ENCODE data around the gene PLA2G4E. TPM values are rescaled to one million over a fixed set of nuclear protein-coding genes. Genes with fewer than 3 reads are reported as not detected.
A peak's percentile ranks its signal among the peaks of the same experiment; 100 is the strongest.

The PLA2G4E gene
- total and polyA plus RNA-seq, 8 donors = 0.78 TPM; not detected in 7

GRCh38 chr15:41936649-41937567 is 83.9 kb downstream of the PLA2G4E start:
- Histone ChIP-seq H3K27me3 (no peaks in the 10 kb centered on the region), H3K27ac (peak overlapping the region; percentile 34 to 79 (median 72)), H3K36me3 (peaks cover 3 to 23% (median 19%) of the 10 kb centered on the region in 4 donors), H3K9me3 (no peaks in the 10 kb centered on the region), H3K4me1 (peaks cover 21 to 34% (median 27%) of the 10 kb centered on the region in 4 donors), H3K4me3 (no peak overlapping the region)
- TF ChIP-seq CTCF (IDR thresholded peaks at IDR 0.05) (no peak), EP300 (IDR thresholded peaks at IDR 0.05) (no peak), POLR2A (IDR thresholded peaks at IDR 0.05) (no peak), POLR2AphosphoS5 (IDR thresholded peaks at IDR 0.05) (peak in 1 of 3 donors; percentile 31)
- WGBS, 5 donors = 70 to 76% (median 72%) methylated on average over 19 of the region's 19 CpGs
- intact Hi-C loops (cut with DNase I; ENCODE audit: low total_unique reads) = no loop called here
- peak; percentile 48 to 61 for DNase-seq

GRCh38 chr15:41936155-41936554 is 84.7 kb downstream of the PLA2G4E start:
- Histone ChIP-seq H3K9me3 (no peaks in the 10 kb centered on the region), H3K36me3 (peaks cover 0 to 16% (median 12%) of the 10 kb centered on the region in 4 donors), H3K27ac (peak overlapping the region in 4 of 5 donors; percentile 62 to 79 (median 75)), H3K27me3 (no peaks in the 10 kb centered on the region), H3K4me1 (peaks cover 21 to 37% (median 31%) of the 10 kb centered on the region in 4 donors), H3K4me3 (no peak overlapping the region)
- intact Hi-C loops (cut with DNase I; ENCODE audit: low total_unique reads) = no loop called here
- no peak for DNase-seq
- WGBS, 5 donors = 86 to 93% (median 90%) methylated on average over 3 of the region's 3 CpGs
- TF ChIP-seq POLR2A (IDR thresholded peaks at IDR 0.05) (no peak), POLR2AphosphoS5 (IDR thresholded peaks at IDR 0.05) (no peak), CTCF (IDR thresholded peaks at IDR 0.05) (no peak), EP300 (IDR thresholded peaks at IDR 0.05) (no peak)

- 67 to 81% (median 68%) methylated on average over 5 of the region's 5 CpGs for WGBS, 5 donors
- Histone ChIP-seq H3K9me3 (no peaks in the 10 kb centered on the region), H3K27me3 (no peaks in the 10 kb centered on the region), H3K27ac (peak overlapping the region in 4 of 5 donors; percentile 62 to 79 (median 75)), H3K4me3 (no peak overlapping the region), H3K36me3 (peaks cover 0 to 12% (median 8%) of the 10 kb centered on the region in 4 donors), H3K4me1 (peaks cover 26 to 43% (median 33%) of the 10 kb centered on the region in 4 donors)
- intact Hi-C loops (cut with DNase I; ENCODE audit: low total_unique reads) = no loop called here
- no peak for TF ChIP-seq CTCF (IDR thresholded peaks at IDR 0.05)
- no peak for TF ChIP-seq POLR2A (IDR thresholded peaks at IDR 0.05)
- TF ChIP-seq EP300 (IDR thresholded peaks at IDR 0.05) = no peak
- no peak for TF ChIP-seq POLR2AphosphoS5 (IDR thresholded peaks at IDR 0.05)
- DNase-seq = no peak
These were observed 85.2 kb downstream of the PLA2G4E start for GRCh38 chr15:41935566-41936020.

DNA sequence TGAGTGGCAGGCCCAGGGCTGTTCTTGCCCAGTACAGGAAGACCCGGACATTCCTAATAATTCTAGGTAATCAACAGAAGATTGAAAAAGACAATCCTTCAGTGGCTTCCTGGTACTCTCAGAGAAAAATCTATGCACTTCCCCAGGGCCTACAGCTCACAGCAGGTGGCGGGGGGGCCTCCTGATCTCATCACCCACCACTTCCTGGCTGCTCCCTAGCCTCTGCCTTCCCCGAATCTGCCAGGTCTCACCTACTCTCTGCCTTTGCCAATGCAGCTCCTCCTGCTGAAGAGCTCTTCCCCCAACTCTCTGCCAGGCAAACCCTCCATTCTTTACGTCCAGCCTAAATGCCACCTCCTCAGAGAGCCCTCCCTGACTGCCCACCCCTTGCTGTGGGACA is 86.0 kb downstream of the PLA2G4E start:
- Histone ChIP-seq H3K27me3 (no peaks in the 10 kb centered on the region), H3K4me3 (no peak overlapping the region), H3K9me3 (no peaks in the 10 kb centered on the region), H3K27ac (peak overlapping the region; percentile 48 to 79 (median 72)), H3K36me3 (peaks cover 0 to 5% (median under 1%) of the 10 kb centered on the region in 4 donors), H3K4me1 (peaks cover 28 to 50% (median 40%) of the 10 kb centered on the region in 4 donors)
- TF ChIP-seq POLR2AphosphoS5 (IDR thresholded peaks at IDR 0.05) (peak in 2 of 3 donors; percentile 2 to 22), EP300 (IDR thresholded peaks at IDR 0.05) (no peak)
- peak; percentile 46 to 69 for DNase-seq
- intact Hi-C loops (cut with DNase I; ENCODE audit: low total_unique reads) = no loop called here
- whole genome bisulfite sequencing, 5 donors = 60 to 76% (median 69%) methylated on average over 4 of the region's 4 CpGs
